ENCODE data around the gene CD99. TPM values are rescaled to one million over a fixed set of nuclear protein-coding genes. Genes with fewer than 3 reads are reported as not detected.
"Not testable (repeated sequence)": the region's sequence is repeated elsewhere in the genome, so short reads cannot be mapped to it uniquely, and the experiment has no call there.

The CD99 gene
- total RNA-seq, 6 experiments from 2014 or later = 526 to 610 (median 584) TPM

- H3K4me1 Mint-ChIP-seq (ENCODE audit: low read depth) = peaks cover 18% of the 10 kb centered on the region
- no peaks in the 10 kb centered on the region for H3K36me3 Mint-ChIP-seq (ENCODE audit: low read depth)
These were observed 25.4 kb upstream of the CD99 start for GRCh38 chrX:2665387-2666304.

GRCh38 chrX:2666491-2666890 lies 24.6 kb upstream of the CD99 start:
- no peak for DNase-seq
- Mint-ChIP-seq H3K9me3 (no peaks in the 10 kb centered on the region), H3K27me3 (ENCODE audit: insufficient read depth) (peaks cover 1% of the 10 kb centered on the region; the same call in 1 of the 2 replicates), H3K27ac (no peak overlapping the region), H3K4me3 (no peak overlapping the region), H3K4me1 (ENCODE audit: low read depth) (peaks cover 18% of the 10 kb centered on the region), H3K36me3 (ENCODE audit: low read depth) (no peaks in the 10 kb centered on the region)
- no peak for TF ChIP-seq CTCF (IDR thresholded peaks at IDR 0.05)

More at GRCh38 chrX:2665387-2666304, 25.4 kb upstream of the CD99 start:
- no peaks in the 10 kb centered on the region for H3K9me3 Mint-ChIP-seq
- peaks cover 3% of the 10 kb centered on the region; the same call in 1 of the 2 replicates for H3K27me3 Mint-ChIP-seq (ENCODE audit: insufficient read depth)
- no peak overlapping the region for H3K27ac Mint-ChIP-seq
- no peak for DNase-seq
- H3K4me3 Mint-ChIP-seq = no peak overlapping the region
- TF ChIP-seq CTCF (IDR thresholded peaks at IDR 0.05) = no peak

GRCh38 chrX:2670978-2671377 lies 20.1 kb upstream of the CD99 start:
- peaks cover 1% of the 10 kb centered on the region; the same call in 1 of the 2 replicates for H3K27me3 Mint-ChIP-seq (ENCODE audit: insufficient read depth)
- no peak overlapping the region for H3K27ac Mint-ChIP-seq
- no peaks in the 10 kb centered on the region for H3K36me3 Mint-ChIP-seq (ENCODE audit: low read depth)
- no peak for TF ChIP-seq CTCF (IDR thresholded peaks at IDR 0.05)
- DNase-seq = no peak
- no peaks in the 10 kb centered on the region for H3K9me3 Mint-ChIP-seq
- no peak overlapping the region for H3K4me3 Mint-ChIP-seq
- H3K4me1 Mint-ChIP-seq (ENCODE audit: low read depth) = no peaks in the 10 kb centered on the region

GRCh38 chrX:2672084-2672483 lies 19.0 kb upstream of the CD99 start:
- no peaks in the 10 kb centered on the region for H3K9me3 Mint-ChIP-seq
- no peak overlapping the region for H3K4me3 Mint-ChIP-seq
- peaks cover 1% of the 10 kb centered on the region; the same call in 1 of the 2 replicates for H3K27me3 Mint-ChIP-seq (ENCODE audit: insufficient read depth)
- TF ChIP-seq CTCF (IDR thresholded peaks at IDR 0.05) = no peak
- H3K27ac Mint-ChIP-seq = no peak overlapping the region
- H3K36me3 Mint-ChIP-seq (ENCODE audit: low read depth) = no peaks in the 10 kb centered on the region
- H3K4me1 Mint-ChIP-seq (ENCODE audit: low read depth) = peaks cover 6% of the 10 kb centered on the region
- DNase-seq = no peak

- no peak for TF ChIP-seq CTCF (IDR thresholded peaks at IDR 0.05)
These were observed 17.5 kb upstream of the CD99 start for GRCh38 chrX:2673611-2674010.

GRCh38 chrX:2675657-2676200 lies 15.4 kb upstream of the CD99 start:
- peaks cover 28% of the 10 kb centered on the region for H3K4me1 Mint-ChIP-seq (ENCODE audit: low read depth)
- not testable (repeated sequence) for H3K4me3 Mint-ChIP-seq; H3K27ac Mint-ChIP-seq; H3K9me3 Mint-ChIP-seq; DNase-seq; H3K27me3 Mint-ChIP-seq (ENCODE audit: insufficient read depth); H3K36me3 Mint-ChIP-seq (ENCODE audit: low read depth)

More at GRCh38 chrX:2673611-2674010, 17.5 kb upstream of the CD99 start:
- Mint-ChIP-seq H3K27ac (no peak overlapping the region), H3K9me3 (no peaks in the 10 kb centered on the region), H3K4me3 (no peak overlapping the region), H3K36me3 (ENCODE audit: low read depth) (no peaks in the 10 kb centered on the region), H3K4me1 (ENCODE audit: low read depth) (peaks cover 21% of the 10 kb centered on the region), H3K27me3 (ENCODE audit: insufficient read depth) (peaks cover 1% of the 10 kb centered on the region; the same call in 1 of the 2 replicates)
- no peak for DNase-seq

All from HFFc6 (cell line).